HTR-8/SVneo (cell line): ENCODE measurements around the gene DPF1.

Experiments used
- DNase-seq: peaks from one replicate; pipeline ENCODE4 v3.0.0; 2011; ENCODE audit warnings: low spot score, mixed read lengths; ENCODE audit not compliant: insufficient read length
- FAIRE-seq: peaks from 2 replicates; lab custom pipeline; 2011; peaks lifted over from hg19 to GRCh38; lab: Jason Lieb, UNC

The DPF1 gene

DNA sequence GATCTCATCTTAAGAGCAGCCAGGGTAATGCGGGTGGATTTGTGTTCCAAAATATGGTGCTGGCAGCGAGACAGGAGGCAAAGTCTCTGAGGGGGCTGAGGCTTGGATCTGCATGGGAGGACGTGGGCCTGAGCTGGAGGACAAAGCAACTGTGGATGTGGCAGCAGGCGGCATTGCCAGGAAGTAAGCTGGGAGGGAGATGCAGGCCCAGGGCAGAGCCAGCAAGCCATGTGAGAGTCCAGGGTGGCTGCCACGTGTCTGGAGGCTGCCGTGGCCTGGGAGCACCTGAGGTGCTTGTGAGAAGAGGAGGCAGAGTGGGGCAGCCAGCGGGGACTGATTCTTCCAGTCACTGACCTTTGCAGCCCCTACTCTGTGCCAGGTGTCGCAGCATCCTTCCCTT is 52.0 kb downstream of the DPF1 start:
- no peak for DNase-seq
- no peak for FAIRE-seq

DNA sequence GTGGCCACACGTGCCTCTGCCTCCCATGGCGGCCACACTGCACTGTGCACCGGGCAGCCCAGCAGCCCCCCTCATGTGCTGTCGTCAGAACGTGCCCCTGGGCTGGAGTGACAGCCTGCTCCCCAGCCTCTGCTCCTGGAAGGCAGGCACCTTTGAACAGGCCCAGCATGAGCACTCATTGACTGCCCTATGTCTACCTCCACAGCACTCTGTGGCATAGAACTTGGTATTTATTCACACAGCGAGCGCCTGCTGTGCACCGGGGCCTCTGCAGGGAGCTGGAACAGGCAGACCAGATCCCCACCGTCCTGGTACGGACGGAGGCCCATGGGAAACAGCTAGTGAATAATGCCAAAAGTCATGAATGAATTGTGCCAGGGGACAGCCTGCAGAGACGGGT is 53.7 kb downstream of the DPF1 start:
- DNase-seq (no peak), FAIRE-seq (no peak)

DNA sequence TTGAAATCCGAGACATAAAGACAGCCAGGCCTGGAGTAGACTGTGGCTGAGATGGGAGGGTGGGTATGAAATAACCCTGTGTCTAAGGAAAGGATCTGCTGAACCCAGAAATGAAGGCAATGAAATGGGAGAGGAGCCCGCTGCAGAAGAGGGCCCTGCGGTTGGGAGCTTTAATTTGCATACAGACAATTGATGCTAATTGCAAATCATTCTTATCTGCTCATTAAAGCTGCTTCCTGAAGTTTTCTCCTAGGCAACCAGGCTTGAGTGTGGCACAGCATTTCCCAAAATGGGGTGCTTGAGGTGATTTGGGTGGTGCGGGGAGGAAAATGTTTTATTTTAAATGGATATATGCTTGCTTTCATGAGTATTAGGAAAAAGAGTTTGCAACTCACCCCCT is 55.4 kb downstream of the DPF1 start:
- no peak for FAIRE-seq

DNA sequence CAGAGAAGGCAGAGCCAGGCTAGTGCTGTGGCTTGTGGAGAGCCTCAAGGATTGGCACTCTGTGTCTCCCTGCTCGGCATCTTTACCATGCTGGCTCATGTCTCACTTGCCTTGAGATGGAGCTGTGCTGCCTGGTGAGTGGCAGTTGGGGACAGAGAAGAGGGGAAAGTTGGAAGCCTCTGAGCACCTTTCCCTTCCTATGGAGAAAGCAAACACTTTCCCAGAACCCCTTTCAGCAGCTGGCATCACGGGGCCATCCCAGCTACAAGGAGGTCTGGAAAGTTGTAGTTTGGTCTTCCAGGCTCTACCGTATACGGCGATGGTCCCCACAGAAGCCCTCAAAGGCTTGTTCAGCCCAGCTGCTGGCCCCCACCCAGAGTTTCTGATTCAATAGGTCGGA is 58.7 kb downstream of the DPF1 start:
- no peak for DNase-seq
- no peak for FAIRE-seq

More for the DNA sequence above, 55.4 kb downstream of the DPF1 start:
- DNase-seq = no peak

DNA sequence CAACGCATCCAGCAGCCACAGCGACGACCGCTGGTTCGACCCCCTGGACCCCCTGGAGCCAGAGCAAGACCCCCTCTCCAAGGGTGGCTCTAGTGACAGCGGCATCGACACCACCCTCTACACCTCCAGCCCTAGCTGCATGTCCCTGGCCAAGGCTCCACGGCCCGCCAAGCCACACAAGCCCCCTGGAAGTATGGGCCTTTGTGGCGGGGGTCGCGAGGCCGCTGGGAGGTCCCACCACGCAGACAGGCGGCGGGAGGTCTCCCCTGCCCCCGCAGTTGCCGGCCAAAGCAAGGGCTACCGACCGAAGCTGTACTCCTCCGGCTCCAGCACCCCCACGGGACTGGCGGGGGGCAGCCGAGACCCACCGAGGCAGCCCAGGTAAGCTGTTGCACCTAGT is 59.5 kb downstream of the DPF1 start:
- DNase-seq = no peak
- FAIRE-seq = no peak

DNA sequence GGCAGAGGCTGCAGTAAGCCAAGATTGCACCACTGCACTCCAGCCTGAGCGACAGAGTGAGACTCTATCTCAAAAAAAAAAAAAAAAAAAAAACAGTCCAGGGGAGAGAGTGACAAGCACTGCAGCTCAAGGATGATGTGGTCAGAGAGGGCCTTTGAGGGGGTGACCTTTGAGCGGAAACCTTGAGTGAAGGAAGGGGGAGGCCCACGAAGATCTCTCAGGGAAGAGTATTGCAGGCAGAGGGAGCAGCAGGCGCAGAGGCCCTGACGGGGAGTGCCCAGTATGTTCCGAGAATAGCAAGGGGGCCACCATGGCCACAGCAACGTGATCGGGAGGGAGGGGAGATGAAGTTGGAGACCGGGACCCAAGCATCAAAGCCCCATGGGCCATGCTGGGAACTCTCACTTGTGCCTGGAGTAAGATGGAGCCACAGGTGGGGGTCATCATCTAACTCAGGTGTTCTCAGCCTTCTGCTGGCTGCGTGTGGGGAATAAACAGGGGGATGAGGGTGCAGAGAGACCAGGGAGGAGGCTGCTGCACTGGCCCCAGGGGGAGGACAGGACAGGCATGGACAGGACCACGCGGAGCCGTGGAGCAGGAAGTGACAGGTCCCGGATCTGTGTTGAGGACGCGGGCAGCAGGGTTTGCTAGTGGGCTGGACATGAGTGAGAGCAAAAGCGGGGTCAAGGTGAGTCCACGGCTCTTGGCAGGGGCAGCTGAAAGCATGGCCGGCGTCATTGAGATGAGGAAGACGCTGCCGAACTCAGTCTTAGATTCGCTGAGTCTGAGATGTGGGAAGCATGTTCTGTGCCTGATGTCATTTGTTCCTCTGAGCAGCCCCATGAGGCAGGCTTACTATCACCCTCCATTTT is 60.4 kb downstream of the DPF1 start:
- FAIRE-seq = no peak
- DNase-seq = no peak

DNA sequence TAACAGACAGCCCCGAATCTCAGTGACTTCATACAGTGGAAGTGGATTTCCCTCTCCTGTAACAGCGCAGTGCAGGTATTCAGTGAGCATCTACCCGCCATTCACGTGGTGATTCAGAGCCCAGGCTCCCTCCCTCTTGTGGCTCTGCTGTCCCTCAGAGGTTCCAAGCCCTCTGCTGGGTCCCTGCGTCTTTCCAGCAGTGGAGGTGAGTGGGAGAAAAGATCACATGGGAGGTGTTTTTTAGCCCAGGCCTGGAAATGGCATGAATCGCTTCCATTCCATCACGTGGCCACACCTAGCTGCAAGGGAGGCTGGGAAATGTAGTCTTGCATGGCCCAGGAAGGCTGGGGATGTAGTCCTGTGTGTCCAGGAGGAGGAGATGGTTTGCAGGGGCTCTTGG is 61.4 kb downstream of the DPF1 start:
- no peak for FAIRE-seq
- DNase-seq = no peak

DNA sequence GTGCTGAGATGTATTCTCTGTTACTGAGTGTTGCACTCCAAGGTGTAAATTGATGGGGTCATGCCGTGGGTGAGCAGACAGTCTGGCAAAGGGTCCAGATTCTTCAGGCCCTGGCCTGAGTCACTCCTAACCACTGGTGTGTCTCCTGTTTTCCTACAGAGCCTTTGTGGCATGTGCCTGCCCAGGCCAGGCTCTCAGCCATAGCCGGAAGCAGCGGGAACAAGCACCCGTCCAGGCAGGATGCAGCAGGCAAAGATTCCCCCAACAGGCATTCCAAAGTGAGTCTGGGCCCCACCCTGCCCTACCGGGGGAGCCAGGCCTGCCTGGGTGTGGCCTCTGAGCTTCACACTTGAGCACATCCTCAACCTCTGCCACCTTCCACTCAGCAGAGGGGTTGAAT is 61.9 kb downstream of the DPF1 start:
- DNase-seq (no peak), FAIRE-seq (no peak)
